ENCODE measurements around the gene EFCAB11.
"Not testable (repeated sequence)": the region's sequence is repeated elsewhere in the genome, so short reads cannot be mapped to it uniquely, and the experiment has no call there.

EFCAB11 gene

DNA sequence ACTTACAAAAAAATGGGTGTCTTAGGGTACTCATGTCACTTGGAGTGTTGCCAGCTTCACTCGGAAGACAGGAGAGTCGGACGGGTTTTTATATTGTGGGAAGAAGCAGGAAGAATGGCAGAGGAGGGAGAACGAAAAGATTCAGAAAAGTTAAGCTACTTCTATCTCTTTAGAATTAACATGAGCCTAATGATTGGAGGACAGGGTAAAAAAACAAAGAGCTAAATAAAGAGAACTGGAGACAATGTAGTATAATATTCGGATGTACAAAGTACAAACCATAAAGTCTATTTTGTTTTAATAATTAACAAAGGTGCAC is 43.9 kb downstream of the EFCAB11 start:
- DNase-seq: no peak

DNA sequence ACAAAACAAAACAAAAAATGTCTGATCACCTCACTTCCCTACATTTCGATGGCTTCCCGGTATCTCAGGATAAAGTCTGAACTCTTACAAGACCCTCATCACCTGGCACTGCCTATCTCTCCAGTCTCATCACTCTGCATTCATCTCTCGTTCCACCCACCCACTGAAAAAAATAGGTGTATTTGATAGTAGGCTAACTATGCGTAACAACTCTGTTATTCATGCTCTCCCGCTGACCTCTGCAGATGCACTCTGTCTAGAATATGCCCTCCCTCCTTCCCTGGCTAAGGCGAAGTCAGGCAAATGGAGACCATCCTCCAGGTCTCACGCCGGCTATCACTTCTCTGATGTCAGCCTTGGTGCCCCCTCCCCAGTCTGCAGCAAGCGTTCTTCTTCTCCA is 44.9 kb downstream of the EFCAB11 start:
- DNase-seq: no peak

DNA sequence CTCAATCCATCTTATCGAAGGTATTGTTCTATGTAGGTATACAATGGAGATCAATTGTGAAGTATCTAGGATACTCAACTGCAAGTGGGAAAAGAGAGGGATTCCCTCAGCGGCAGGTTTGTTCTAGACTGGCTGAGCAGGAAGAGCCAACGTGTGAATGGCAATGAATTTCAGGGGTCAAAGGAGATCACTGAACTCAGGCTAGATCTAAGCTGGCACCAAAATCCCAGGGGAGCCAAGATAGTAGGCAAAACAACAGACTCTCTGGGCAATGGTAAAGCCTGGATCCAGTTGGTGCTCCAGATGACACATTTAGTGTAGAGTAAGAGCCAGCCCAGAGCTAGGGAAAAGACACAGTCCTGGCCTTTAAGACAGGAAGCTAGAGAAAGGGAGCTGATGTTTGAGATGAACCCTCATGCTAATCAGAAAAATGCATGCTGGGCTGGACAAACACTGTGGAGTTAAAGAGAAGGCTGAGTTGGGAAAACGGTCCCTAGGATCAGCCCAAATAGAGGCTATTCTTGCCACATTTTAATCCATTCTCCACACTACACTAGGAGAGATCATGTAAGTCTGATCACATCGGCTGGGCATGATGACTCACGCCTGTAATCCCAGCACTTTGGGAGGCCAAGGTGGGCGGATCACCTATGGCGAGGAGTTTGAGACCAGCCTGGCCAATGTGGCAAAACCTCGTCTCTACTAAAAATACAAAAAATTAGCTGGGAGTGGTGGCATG is 45.6 kb downstream of the EFCAB11 start:
- DNase-seq: no peak

DNA sequence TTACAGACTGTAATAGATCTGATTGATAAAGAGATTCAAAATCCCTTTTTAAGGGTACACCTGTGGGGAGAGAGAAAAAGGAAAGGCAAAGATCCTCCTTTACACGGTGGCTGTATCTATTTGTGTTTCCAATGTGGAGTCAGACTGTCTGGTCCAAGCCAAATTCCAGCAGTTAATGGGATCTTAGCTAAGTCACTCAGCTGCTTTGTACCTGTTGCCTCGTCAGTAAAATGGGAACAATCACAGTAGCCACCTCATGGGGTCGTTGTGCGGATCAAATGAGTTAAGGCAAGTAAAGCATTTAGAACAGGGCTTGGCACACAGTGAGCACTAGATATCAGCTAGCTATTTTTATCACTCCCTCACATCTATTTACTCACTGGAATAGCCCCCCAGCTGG is 46.9 kb downstream of the EFCAB11 start:
- no peak for DNase-seq

DNA sequence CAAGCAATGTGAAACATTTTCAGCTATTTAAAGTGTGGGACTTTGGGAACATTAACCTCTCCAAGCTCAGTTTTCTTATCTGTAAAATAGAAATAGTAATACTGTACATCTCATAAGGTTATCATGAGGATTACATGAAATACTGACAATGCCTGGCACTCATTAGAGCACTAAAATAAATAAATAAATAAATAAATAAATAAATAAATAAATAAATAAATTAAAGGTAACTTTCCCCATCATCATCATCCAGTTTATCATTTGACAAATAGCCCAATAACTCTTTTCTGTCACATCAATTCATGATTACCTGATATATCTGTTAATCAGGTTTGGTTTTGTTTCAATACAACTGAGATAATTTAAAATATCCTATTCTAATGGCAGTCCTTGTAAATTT is 48.5 kb downstream of the EFCAB11 start:
- no peak for DNase-seq

DNA sequence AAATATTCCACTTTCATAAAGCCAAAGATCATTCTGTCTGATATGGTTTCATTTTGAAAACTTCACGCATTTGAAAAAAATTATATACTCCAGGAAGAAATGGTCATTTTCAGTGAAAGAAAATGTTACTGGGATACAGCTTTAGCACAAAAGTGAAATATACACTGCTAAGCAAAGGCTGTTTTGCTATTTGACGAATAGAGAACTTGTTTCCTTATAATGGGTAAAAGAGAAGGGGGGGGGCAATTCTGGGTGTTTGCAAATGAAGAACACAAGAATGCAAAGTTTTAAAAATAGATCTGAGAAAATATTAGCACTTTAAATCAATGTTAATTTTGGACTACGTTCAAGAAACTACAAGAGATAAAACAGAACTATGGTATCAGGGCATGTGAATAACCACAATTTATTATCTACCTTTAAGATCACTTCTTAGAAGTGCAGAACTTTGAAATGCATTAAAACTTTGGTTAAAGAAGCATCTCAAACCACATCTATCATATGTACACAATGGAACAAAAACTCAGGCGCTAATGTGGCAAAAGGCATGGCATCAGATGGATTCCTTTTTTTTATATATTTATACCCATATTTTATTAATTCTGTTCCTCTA is 51.1 kb downstream of the EFCAB11 start:
- DNase-seq: no peak

DNA sequence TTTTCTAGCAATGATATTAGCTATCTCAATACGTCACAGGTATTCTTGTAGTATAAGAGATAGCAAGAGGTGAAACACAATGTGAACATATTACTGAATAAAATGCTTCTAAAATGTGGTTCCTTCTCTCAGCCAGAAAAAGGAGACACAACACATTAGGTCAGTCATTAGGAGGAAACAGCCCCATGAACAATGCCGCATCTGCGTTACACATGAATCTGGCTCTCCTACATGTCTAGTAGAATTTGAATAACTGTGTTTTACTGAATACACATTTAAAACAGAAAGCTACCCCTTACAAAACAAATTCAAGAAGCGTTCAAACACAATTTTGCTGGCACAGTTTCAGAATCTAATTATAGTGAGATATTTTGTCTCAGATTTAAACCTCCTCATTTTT is 51.6 kb downstream of the EFCAB11 start:
- DNase-seq: no peak

DNA sequence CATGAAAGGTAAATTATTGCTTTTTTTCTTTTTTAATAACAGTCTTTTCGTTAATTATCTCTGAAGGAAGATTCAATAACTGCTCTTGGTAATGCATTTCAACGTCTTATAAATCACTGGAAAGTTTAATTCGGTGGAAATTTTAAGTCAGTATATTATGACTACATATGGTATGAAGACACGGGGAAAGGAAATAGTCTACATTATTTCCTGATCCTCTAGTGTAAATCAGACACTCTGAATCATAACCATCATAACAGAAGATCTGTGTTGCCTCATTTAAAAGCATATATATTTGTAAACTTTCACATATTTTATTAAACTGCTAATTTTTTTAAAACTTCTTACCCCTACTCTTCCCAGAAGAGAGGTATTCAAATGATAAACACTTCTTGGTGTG is 53.7 kb downstream of the EFCAB11 start:
- DNase-seq: no peak

DNA sequence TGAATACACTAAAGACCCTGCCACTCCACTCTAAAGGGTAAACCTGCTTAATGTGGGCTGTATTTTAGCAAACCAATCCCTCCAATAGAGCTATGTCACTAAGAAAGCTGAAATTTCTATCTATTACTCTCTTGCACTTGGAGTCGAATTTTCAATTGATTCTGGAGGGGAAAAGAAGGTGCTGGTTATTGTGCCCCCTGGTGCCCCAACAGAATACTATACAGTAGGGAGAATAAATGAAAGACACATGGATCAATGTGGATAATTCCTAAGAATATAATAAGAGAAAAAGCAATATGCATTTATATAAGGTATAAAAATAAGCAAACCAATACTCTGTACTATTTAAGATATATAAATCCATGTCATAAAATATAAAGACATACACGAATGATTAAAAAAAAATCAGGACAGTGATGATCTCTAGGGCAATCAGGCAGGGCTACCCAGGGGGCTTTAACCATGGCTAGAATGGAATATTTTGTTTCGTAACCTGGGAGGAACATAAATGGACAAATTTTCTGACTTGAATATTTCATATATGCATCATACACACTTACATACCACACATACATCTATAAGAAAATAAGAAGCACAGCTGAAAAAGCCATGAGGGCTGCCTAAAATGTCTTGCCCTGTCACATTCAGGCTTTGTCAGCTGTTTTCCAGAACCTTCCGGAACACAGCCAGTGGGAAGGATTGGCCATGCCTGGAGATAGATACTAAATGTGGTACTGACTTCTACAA is 54.4 kb downstream of the EFCAB11 start:
- peak; percentile 24 to 31 for DNase-seq

DNA sequence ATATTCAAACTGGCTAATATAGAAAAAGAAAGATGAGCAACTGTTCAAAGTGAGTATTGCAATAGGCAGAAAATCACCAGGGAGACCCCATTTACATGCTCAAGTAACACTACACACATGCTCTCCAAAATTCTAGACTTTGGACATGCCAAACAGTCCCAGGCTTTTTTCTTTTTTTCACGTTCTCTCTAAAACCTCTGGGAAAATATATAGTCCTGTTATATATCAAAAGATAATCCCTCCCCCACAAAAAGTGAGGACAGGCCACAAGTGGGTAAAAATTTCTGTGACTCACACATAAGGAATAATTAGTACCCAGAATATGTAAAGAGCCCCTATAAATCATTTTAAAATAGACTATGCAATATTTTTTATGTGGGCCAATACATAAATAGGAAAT is 55.2 kb downstream of the EFCAB11 start:
- no peak for DNase-seq

DNA sequence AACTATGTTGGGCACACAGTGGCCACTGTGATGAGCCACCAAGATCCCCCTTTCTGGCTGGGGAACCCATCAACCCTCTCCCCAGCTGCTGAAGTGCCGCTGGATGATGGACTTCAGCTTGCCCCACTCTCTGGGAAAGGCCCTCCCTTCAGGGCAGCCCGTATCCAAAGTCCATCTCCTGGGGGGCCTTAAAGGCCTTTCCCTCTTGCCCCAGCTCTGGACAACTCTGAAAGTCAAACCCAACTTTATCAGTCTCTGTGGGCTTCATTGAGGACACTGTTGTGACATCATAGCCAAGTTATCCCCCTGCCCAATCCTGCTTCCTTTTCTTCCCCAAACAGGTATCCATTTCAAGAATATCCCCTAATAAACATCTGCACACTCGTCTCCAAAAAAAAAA is 61.1 kb downstream of the EFCAB11 start:
- not testable (repeated sequence) for DNase-seq

DNA sequence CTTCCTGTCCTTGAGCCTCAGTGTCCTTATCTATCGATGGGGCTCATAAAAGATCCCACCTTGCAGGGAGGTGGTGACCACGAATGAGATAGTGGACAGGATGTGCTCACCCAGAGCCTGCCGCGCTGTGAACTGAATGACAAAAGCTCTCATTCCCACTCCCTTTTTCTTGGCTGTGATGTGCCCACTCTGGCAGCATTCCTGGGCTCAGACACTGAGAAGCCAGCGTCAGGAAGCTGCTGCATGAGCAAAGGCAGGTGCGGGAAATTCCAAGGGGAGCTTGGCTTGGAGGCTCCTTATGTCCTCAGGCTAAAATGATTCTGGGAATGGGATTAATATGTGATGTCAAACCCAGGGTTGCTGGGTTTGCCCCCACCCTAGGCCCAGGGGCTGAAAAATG is 61.6 kb downstream of the EFCAB11 start:
- no peak for DNase-seq

DNA sequence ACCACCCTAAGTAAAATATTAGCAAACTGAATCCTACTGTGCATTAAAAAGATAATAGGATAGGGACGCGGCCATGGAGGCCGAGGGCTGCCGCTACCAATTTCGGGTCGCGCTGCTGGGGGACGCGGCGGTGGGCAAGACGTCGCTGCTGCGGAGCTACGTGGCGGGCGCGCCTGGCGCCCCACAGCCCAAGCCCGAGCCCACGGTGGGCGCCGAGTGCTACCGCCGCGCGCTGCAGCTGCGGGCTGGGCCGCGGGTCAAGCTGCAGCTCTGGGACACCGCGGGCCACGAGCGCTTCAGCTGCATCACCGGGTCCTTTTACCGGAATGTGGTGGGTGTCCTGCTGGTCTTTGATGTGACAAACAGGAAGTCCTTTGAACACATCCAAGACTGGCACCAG is 62.8 kb downstream of the EFCAB11 start:
- not testable (repeated sequence) for DNase-seq

DNA sequence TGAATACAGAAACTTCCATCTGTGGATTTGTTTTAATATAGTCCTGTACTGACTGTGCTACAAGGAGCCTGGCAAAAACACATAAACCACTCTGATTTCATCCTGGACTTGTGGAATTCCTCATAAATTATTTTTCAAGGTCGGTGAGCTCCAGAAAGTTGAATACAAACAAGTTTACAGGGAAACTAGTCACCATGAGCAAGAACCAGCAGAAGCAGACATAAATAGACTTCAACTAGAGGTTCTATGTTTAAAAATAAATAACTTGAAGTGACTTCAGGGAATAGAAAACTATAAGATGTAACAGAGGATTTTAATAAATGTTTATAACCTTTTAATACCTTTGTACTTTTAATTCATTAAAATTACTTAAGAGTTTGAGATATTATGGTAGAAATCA is 63.5 kb downstream of the EFCAB11 start:
- no peak for DNase-seq

DNA sequence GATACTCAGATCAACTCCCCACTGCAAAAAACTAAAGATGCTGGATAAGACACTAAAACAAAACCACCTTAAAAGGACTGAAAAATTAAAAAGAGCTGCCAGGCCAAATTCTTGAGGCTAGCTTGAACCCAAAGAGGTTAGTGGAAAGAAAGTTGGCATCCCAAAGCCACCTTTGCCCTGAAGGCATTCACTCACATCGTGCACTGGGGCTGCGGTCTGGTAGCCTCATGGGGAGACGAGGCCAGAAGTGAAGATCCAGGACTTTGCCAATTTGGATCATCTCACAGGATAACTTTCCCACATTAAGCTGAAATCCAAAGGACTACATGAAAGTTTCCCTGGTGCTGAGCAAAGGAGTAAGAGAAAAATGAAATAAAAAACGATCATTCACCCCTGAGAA is 63.9 kb downstream of the EFCAB11 start:
- DNase-seq: no peak

DNA sequence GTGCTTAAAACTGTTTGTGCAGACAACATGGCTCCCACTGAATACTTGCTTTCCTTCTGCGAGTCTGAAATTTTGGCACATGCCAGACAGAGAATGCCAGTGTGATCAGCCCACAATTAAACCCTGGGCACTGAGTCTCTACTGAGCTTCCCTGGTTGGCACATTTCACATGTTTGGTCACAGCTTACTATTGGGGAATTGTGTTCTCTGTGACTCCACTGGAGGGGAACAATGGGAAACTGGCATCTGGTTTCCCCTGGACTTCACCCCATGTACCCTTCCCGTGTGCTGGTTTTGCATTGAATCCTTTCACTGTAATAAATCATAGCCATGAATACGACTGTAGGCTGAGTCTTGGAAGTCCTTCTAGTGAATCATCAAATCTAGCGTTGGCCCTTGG is 64.9 kb downstream of the EFCAB11 start:
- DNase-seq: no peak

DNA sequence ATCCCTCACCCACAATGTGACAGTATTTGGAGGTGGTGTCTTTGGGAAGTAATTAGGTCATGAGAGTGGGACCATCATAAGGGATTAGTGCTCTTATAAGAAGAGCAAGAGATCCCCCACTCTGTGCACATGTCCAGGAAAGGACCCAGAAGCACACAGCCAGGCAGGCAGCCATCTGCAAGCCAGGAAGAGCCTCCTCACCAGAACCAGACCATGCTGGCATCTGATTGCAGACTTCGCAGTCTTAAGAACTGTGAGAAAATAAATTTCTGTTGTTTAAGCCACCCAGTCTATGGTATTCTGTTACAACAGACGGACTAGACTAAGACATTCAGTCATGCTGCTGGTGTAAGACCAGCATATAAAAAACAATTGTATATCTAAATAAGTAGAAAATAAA is 69.8 kb downstream of the EFCAB11 start:
- DNase-seq: no peak

DNA sequence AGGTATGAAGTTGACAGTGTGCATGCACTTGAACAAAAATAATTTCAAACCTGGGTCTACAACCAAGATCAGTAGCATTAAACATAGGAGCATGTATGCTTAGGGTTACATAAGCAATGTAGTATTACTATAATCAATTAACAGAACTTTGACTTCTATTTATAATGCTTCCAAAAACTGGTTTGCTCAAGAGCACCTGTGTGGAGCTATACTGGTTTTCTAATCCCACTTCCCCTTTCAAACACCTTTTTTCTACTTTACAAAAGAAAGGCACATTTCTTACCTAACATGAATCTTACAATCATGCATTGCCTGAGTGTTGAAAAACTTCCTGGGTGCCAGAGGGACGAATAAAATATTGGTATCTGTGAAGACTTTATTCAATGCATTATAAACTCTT is 72.7 kb downstream of the EFCAB11 start:
- no peak for DNase-seq

DNA sequence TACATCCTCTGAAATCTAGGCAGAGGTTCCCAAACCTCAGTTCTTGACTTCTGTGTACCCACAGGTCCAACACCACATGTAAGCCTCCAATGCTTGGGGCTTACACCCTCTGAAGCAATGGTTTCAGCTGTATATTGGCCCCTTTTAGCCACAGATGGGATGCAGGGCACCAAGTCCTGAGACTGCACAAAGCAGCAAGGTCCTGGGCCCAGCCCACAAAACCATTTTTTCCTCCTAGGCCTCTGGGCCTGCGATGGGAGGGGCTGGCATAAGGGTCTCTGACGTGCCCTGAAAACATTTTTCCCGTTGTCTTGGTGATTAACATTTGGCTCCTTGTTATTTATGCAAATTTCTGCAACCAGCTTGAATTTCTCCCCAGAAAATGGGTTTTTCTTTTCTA is 80.4 kb downstream of the EFCAB11 start:
- DNase-seq: not testable (repeated sequence)

DNA sequence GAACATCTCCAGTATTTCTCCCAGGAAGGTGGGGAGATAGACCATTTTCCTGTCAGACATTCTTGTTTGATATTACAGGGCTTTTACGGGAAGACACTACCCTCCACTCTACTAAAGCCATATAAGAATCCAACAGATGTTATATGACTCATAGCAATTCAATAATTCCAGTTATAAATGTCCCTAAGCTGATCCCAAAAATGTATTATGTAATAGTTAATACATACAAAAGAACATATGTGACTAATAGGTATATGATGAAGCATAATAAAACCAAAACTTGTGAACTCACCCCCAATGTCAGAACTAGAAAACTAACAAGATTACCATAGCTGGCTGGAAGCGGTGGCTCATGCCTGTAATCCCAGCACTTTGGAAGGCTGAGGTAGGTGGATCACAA is 84.2 kb downstream of the EFCAB11 start:
- no peak for DNase-seq

DNA sequence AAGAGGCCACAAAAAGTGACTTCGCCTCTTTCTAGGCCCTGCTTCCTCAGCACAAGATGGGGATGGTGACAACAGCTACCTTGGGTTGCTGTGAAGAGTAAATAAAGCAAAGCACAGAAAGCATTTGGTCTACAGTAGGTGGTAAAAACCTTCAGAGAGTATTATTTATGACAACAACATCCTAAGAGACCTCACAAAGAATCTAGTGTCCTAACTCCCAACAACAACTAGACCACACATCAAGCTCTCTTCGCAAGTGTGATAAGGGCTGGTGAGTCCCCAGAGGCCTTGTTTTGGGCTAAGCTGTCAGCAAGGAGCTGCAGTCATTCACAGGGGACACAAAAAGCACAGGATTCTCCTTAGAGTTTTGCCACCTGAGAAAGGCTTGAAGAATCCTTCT is 84.9 kb downstream of the EFCAB11 start:
- no peak for DNase-seq

DNA sequence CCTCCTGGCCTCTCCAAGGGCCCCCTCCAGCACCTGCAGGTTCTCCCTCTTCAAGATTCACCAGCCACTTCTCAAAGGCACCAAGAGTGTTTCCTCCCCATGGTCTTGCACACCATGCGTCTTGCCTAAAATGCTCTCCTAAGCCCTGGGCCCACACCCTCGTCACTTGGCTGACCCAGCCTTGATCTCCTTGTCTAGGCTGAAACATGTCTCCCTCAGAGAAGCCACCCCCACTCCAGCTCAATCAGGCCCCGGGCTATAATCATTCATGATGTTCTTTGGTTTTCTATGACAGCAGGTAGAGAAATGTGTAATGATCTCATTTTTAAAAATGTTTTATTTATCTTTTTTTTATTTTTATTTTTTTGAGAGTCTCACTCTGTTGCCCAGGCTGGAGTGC is 88.1 kb downstream of the EFCAB11 start:
- no peak for DNase-seq

DNA sequence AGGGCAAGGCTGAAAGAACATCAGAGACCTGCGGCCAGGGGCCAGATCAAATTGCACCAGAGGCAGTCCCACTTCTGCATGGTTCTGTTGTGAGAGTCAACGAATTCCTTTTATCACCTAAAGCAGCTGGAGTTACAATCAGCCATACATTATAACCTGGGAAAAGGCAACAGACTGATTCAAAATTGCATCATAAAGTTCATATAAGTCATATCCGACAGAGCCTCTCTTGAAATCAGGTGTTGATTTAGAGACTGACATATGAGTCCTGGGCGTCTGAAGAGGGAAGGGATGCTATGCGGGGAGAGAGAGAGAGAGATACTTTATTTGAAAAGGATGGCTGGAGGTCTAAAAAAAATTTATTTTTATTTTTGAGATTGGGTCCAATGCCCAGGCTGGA is 89.4 kb downstream of the EFCAB11 start:
- no peak for DNase-seq

DNA sequence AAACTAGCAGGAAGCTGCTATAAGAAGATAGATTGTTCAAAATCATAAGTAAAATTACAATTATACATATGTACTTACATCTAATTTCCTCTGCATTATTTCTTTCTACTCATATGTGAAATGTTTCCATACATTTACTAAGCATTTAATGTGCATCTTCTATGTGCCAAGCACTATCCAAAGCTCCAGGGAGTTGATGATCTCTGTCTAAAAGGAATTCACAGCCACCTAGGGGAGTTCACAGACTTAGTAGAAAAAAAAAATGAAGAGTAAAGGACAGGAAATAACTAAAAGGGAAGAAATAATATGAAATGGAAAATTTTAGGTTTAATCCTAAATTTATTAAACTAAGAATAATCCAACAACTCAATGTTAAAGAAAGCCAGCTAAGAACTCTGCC is 91.7 kb downstream of the EFCAB11 start:
- no peak for DNase-seq

DNA sequence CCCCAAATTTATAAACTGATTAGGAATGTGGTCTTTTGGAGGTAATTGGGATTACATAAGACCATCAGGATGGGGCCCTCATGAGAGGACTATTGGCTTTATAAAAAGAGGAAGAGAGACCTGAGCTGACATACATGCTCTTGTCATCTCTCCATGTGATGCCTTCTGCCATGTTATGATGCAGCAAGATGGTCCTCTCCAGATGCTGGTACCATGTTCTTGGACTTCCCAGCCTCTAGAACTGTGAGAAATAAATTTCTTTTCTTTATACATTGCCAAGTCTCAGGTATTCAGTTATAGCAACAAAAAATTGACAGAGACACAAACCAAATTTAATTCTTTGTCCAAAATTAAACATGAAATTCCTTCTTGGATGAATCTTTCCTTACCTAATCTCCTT is 92.9 kb downstream of the EFCAB11 start:
- no peak for DNase-seq

All from AML-193 (cell line).